DND-41 (cell line): ENCODE results near the gene GPER1.

Experiments used
- CTCF ChIP-seq: IDR thresholded peaks from 2 replicates; pipeline ENCODE4 v1.5.1; 2012; ENCODE audit warnings: borderline replicate concordance, low read length, moderate library complexity, mild to moderate bottlenecking; ENCODE audit not compliant: poor library complexity, severe bottlenecking; ENCODE audit errors: extremely low read depth
- EZH2 ChIP-seq: IDR thresholded peaks from 3 replicates; pipeline ENCODE4 v1.6.1; 2012; ENCODE audit warnings: borderline replicate concordance, low read depth, mild to moderate bottlenecking, moderate library complexity, low read length, inconsistent platforms; ENCODE audit not compliant: severe bottlenecking

- TF ChIP-seq CTCF, result no peak
- no peak for TF ChIP-seq EZH2
These were observed 45.5 kb upstream of the GPER1 start for GRCh38 chr7:1042492-1042833.
